Measurements from ENCODE around the gene C5orf22. TPM values are rescaled to one million over a fixed set of nuclear protein-coding genes. Genes with fewer than 3 reads are reported as not detected.

The C5orf22 gene
- total RNA-seq, 1 donor: 21.4 TPM

- no peak for DNase-seq (ENCODE audit: insufficient read length, low spot score, missing footprints)
- Histone ChIP-seq H3K4me3 (ENCODE audit: insufficient read depth, low read length) (no peak overlapping the region), H3K36me3 (ENCODE audit: insufficient read depth, low read length) (peaks cover 45% of the 10 kb centered on the region), H4K20me1 (ENCODE audit: insufficient read depth, low read length) (peaks cover 3% of the 10 kb centered on the region), H3K79me2 (ENCODE audit: insufficient read depth, low read length) (no peaks in the 10 kb centered on the region), H3K27ac (ENCODE audit: low read depth, low read length) (no peak overlapping the region), H3K9me3 (ENCODE audit: low read depth, low read length) (no peaks in the 10 kb centered on the region), H3K4me2 (ENCODE audit: insufficient read depth, low read length) (no peak overlapping the region), H3K27me3 (ENCODE audit: insufficient read depth, low read length) (no peaks in the 10 kb centered on the region), H2AFZ (ENCODE audit: low read length) (no peak overlapping the region), H3K4me1 (ENCODE audit: insufficient read depth, low read length) (peaks cover 11% of the 10 kb centered on the region)
- TF ChIP-seq CTCF (IDR thresholded peaks at IDR 0.05; ENCODE audit: extremely low read depth, low read depth, low read length): no peak
Measured at GRCh38 chr5:31551878-31552277, 19.8 kb downstream of the C5orf22 start.

DNA sequence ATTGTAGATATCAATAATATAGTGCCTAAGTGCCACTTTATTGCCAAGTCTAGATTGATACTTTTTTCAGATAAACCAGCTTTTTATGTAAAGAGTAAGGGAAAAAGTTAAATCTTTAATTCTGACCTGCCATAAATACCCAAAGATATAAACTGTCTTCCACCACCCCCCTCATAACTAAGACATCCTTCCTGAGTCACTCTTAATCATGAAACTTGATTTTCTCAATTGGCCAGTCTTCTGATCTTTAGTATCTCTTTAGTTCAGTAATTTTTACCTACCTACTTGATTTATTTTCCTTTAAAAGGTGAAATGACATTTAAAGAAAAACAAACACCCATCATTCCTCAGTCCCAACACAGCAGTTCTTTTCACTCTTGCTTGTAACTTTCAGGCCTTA is 21.8 kb downstream of the C5orf22 start:
- DNase-seq (ENCODE audit: insufficient read length, low spot score, missing footprints): no peak
- H4K20me1 ChIP-seq (ENCODE audit: insufficient read depth, low read length): peaks cover 3% of the 10 kb centered on the region
- H3K79me2 ChIP-seq (ENCODE audit: insufficient read depth, low read length): no peaks in the 10 kb centered on the region
- no peaks in the 10 kb centered on the region for H3K27me3 ChIP-seq (ENCODE audit: insufficient read depth, low read length)
- no peak for TF ChIP-seq CTCF (IDR thresholded peaks at IDR 0.05; ENCODE audit: extremely low read depth, low read depth, low read length)
- peak overlapping the region; percentile 49 for H3K27ac ChIP-seq (ENCODE audit: low read depth, low read length)
- H3K4me3 ChIP-seq (ENCODE audit: insufficient read depth, low read length): no peak overlapping the region
- H3K4me1 ChIP-seq (ENCODE audit: insufficient read depth, low read length): peaks cover 11% of the 10 kb centered on the region
- H3K4me2 ChIP-seq (ENCODE audit: insufficient read depth, low read length): no peak overlapping the region
- H3K9me3 ChIP-seq (ENCODE audit: low read depth, low read length): no peaks in the 10 kb centered on the region
- H2AFZ ChIP-seq (ENCODE audit: low read length): no peak overlapping the region
- peaks cover 37% of the 10 kb centered on the region for H3K36me3 ChIP-seq (ENCODE audit: insufficient read depth, low read length)

DNA sequence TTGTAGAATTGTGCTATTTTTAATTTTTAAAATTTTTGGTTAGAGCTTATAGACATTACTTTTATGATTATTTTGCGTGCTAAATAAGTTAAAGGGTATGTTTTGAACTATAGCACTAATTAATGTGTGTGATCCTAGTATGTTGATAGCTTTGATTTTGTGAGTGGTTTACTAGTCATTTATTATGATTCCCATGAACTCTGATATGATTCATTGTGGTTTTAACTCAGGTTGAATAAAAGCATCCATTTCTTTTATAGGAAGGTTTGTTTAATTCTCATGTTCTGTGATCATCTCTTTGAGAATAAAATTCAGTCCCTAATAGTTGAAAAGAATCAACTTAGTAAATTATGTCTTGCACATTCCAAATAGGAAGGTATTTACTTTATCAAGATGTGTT is 22.5 kb downstream of the C5orf22 start:
- Histone ChIP-seq H3K4me1 (ENCODE audit: insufficient read depth, low read length) (peaks cover 11% of the 10 kb centered on the region), H3K79me2 (ENCODE audit: insufficient read depth, low read length) (no peaks in the 10 kb centered on the region), H3K27ac (ENCODE audit: low read depth, low read length) (peak overlapping the region; percentile 49)

DNA sequence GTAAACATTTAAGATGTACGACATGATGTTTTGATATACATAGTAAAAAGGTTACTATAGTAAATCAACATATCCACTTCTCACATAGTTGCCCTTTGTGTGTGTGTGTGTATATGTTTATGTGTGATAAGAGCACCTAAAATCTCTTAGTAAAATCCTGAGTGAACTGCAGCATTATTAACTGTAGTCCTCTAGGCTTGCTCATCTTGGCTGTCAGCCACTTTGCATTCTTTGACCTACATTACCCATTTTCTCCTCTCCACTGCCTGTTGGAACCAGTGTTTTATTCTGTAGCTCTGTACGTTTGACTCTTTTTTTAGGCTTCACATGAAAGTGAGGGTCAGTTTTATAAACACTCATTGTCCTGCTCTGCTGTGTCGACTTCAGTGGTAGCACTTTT is 24.4 kb downstream of the C5orf22 start:
- Histone ChIP-seq H3K27me3 (ENCODE audit: insufficient read depth, low read length) (no peaks in the 10 kb centered on the region), H4K20me1 (ENCODE audit: insufficient read depth, low read length) (peaks cover 3% of the 10 kb centered on the region), H3K4me2 (ENCODE audit: insufficient read depth, low read length) (no peak overlapping the region), H3K9me3 (ENCODE audit: low read depth, low read length) (no peaks in the 10 kb centered on the region), H3K4me1 (ENCODE audit: insufficient read depth, low read length) (peaks cover 11% of the 10 kb centered on the region), H3K27ac (ENCODE audit: low read depth, low read length) (no peak overlapping the region), H2AFZ (ENCODE audit: low read length) (no peak overlapping the region), H3K79me2 (ENCODE audit: insufficient read depth, low read length) (no peaks in the 10 kb centered on the region), H3K36me3 (ENCODE audit: insufficient read depth, low read length) (peaks cover 27% of the 10 kb centered on the region), H3K4me3 (ENCODE audit: insufficient read depth, low read length) (no peak overlapping the region)
- no peak for TF ChIP-seq CTCF (IDR thresholded peaks at IDR 0.05; ENCODE audit: extremely low read depth, low read depth, low read length)
- no peak for DNase-seq (ENCODE audit: insufficient read length, low spot score, missing footprints)

More for the DNA sequence above, 22.5 kb downstream of the C5orf22 start:
- DNase-seq (ENCODE audit: insufficient read length, low spot score, missing footprints): peak; percentile 78
- Histone ChIP-seq H2AFZ (ENCODE audit: low read length) (no peak overlapping the region), H3K4me2 (ENCODE audit: insufficient read depth, low read length) (no peak overlapping the region), H3K9me3 (ENCODE audit: low read depth, low read length) (no peaks in the 10 kb centered on the region), H4K20me1 (ENCODE audit: insufficient read depth, low read length) (peaks cover 3% of the 10 kb centered on the region), H3K4me3 (ENCODE audit: insufficient read depth, low read length) (no peak overlapping the region), H3K27me3 (ENCODE audit: insufficient read depth, low read length) (no peaks in the 10 kb centered on the region), H3K36me3 (ENCODE audit: insufficient read depth, low read length) (peaks cover 33% of the 10 kb centered on the region)
- no peak for TF ChIP-seq CTCF (IDR thresholded peaks at IDR 0.05; ENCODE audit: extremely low read depth, low read depth, low read length)
